Neural cell (in vitro differentiated cells): ENCODE measurements around the gene RAC2.

Experiments
- EP300 ChIP-seq: fragments of 450-650 bp; conservative IDR thresholded peaks from 2 replicates; pipeline ENCODE4 v1.6.1; 2014; ENCODE audit warnings: antibody characterized with exemption, mild to moderate bottlenecking, moderate library complexity; ENCODE audit not compliant: poor library complexity, severe bottlenecking
- EZH2 ChIP-seq: fragments of 200-600, 300-800 bp; shearing (Covaris generic), sonication (generic); IDR thresholded peaks from 2 replicates; pipeline ENCODE4 v1.6.1; 2014; ENCODE audit warnings: antibody characterized with exemption, low read length, borderline replicate concordance, mild to moderate bottlenecking; ENCODE audit not compliant: insufficient read depth, poor library complexity, severe bottlenecking
- MXI1 ChIP-seq: fragments of 450-650 bp; conservative IDR thresholded peaks from 2 replicates; pipeline ENCODE4 v1.6.1; 2014; ENCODE audit warnings: antibody characterized with exemption, mild to moderate bottlenecking; ENCODE audit not compliant: poor library complexity, severe bottlenecking
- POLR2AphosphoS5 ChIP-seq: IDR thresholded peaks from 2 replicates; pipeline ENCODE4 v1.6.1; 2012
- RAD21 ChIP-seq: fragments of 450-650 bp; conservative IDR thresholded peaks from 2 replicates; pipeline ENCODE4 v1.6.1; 2014; ENCODE audit warnings: antibody characterized with exemption, mild to moderate bottlenecking, moderate library complexity
- TAF1 ChIP-seq: IDR thresholded peaks from 2 replicates; pipeline ENCODE4 v1.6.1; 2012; ENCODE audit warnings: low read depth
- TF ChIP-seq, protein P1 (sequence below): fragments of 450-650 bp; IDR thresholded peaks from 2 replicates; pipeline ENCODE4 v1.5.1; 2014; ENCODE audit warnings: antibody characterized with exemption, mild to moderate bottlenecking, moderate library complexity; ENCODE audit not compliant: poor library complexity, severe bottlenecking

- TF ChIP-seq, protein P1, sequence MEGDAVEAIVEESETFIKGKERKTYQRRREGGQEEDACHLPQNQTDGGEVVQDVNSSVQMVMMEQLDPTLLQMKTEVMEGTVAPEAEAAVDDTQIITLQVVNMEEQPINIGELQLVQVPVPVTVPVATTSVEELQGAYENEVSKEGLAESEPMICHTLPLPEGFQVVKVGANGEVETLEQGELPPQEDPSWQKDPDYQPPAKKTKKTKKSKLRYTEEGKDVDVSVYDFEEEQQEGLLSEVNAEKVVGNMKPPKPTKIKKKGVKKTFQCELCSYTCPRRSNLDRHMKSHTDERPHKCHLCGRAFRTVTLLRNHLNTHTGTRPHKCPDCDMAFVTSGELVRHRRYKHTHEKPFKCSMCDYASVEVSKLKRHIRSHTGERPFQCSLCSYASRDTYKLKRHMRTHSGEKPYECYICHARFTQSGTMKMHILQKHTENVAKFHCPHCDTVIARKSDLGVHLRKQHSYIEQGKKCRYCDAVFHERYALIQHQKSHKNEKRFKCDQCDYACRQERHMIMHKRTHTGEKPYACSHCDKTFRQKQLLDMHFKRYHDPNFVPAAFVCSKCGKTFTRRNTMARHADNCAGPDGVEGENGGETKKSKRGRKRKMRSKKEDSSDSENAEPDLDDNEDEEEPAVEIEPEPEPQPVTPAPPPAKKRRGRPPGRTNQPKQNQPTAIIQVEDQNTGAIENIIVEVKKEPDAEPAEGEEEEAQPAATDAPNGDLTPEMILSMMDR = no peak
- TF ChIP-seq RAD21 (no peak), EZH2 (no peak), POLR2AphosphoS5 (no peak), EP300 (no peak), MXI1 (no peak), TAF1 (no peak)
Observed at GRCh38 chr22:37275134-37275533, 31.1 kb upstream of the RAC2 start.
